Skeletal muscle tissue (tissue), 4 donors: ENCODE data around the gene ABL1. TPM values are rescaled to one million over a fixed set of nuclear protein-coding genes. Genes with fewer than 3 reads are reported as not detected.
"Not testable (repeated sequence)": the region's sequence is repeated elsewhere in the genome, so short reads cannot be mapped to it uniquely, and the experiment has no call there.

Experiments
- H3K27ac ChIP-seq: one replicate; pipeline ENCODE4 v1.7.0; 2013; ENCODE audit warnings: mild to moderate bottlenecking, low read depth, low read length, inconsistent platforms
- H3K27me3 ChIP-seq, 3 donors: one replicate each; pipeline ENCODE4 v1.7.0; 2013; ENCODE audit warnings: low read length in 3 of 3; ENCODE audit not compliant: control insufficient read depth in 3 of 3, insufficient read depth in 3 of 3
- H3K36me3 ChIP-seq, 3 donors: one replicate each; pipeline ENCODE4 v1.7.0; 2013; ENCODE audit warnings: low read length in 3 of 3; ENCODE audit not compliant: control insufficient read depth in 3 of 3, insufficient read depth in 3 of 3
- H3K4me1 ChIP-seq, 3 donors: one replicate each; pipeline ENCODE4 v1.7.0; 2013; ENCODE audit warnings: low read length in 3 of 3, mild to moderate bottlenecking in 3 of 3; ENCODE audit not compliant: control insufficient read depth in 3 of 3, insufficient read depth in 3 of 3
- H3K4me3 ChIP-seq, 3 donors: one replicate each; pipeline ENCODE4 v1.7.0; 2013; ENCODE audit warnings: low read length in 3 of 3
- H3K9ac ChIP-seq, 3 donors: one replicate each; pipeline ENCODE4 v1.7.0; 2013; ENCODE audit warnings: low read length in 3 of 3, mild to moderate bottlenecking in 3 of 3, moderate library complexity in 2 of 3, low read depth in 1 of 3
- H3K9me3 ChIP-seq, 3 donors: one replicate each; pipeline ENCODE4 v1.7.0; 2013; ENCODE audit warnings: low read length in 3 of 3; ENCODE audit not compliant: control insufficient read depth in 3 of 3
- total RNA-seq: library from RNA; depleted of rRNA; stranded (reverse); fragments of >200 nt; gene quantifications from one replicate; pipeline ENCODE4 v1.2.3, GENCODE V29; 2014
- donor health status: Osteomylitis.

The ABL1 gene
- total RNA-seq, result 27.7 TPM

DNA sequence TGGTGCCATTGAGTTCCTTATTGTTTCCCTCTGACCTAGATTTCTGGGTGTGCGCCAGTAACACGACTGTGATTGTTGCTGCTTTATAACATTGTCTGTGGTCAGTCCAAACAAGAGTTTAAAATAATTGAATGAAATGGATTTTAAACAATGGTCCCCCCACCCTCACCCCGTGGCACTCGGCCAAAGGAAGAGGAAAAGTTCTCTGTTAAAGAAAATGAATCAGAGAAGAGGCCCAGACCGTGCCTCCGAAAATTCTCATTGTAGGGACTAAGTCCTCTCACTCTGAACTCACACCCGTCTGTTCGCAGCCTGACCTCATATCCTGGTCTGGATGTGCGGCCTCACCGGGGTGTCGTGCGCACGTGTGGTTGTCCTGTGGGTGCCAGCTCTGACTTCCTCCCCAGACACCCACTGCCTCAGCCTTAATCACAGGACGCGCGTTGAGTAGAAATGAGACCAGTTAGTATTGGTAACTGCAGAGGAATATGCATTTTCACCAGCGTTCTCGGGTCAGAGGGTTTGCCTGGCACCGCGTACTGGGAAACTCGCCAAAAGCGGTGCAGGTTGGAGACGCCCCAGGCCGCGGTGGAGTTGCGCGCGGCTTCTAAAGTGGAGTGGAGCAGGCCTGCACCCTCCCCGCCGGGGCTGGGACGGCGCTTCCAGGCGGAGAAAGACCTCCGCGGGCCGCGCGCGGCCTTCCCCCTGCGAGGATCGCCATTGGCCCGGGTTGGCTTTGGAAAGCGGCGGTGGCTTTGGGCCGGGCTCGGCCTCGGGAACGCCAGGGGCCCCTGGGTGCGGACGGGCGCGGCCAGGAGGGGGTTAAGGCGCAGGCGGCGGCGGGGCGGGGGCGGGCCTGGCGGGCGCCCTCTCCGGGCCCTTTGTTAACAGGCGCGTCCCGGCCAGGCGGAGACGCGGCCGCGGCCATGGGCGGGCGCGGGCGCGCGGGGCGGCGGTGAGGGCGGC, at the start of gene ABL1:
Gene ABL1, plus strand, starts transcription at position 884 of the 966 bp plus-strand sequence. CDS start 193 bp downstream, outside the sequence.
- Histone ChIP-seq H3K4me3 (peak within 1 kb of the TSS; percentile 80 to 85 (median 85)), H3K9me3 (no peaks in the 10 kb centered on the region), H3K36me3 (no peaks in the 10 kb centered on the region), H3K27ac (peak within 1 kb of the TSS; percentile 88), H3K4me1 (peaks cover 33 to 52% (median 43%) of the 10 kb centered on the region in 3 donors), H3K9ac (peak within 1 kb of the TSS; percentile 86 to 89 (median 86)), H3K27me3 (no peaks in the 10 kb centered on the region)

DNA sequence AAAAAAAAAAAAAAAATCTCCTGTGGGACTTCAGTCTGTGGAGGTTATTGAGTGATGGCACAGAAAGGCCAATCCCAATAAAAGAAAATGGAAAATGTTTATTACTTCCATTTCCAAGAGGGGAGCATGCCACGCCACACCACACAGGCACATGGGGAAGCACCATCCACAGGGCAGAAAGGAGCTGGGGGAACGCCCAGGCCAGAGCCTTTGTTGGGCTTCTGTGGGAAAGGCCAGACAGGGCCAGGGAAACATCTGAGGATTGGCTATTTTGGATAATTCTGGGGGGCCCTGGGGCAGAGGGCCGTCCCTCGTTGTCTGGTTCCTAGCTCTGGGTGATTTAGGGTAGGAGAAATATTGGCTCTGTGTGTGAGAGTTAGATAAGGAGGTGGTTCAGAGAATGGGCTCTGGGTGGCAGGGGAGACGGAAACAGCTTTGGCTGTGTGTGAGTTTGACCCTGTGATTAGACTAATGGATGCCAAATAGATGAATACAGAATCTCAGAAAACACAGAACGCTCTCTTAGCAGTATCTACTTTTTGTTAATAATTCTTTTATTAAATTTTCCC, 49.0 kb upstream of the ABL1 start:
- Histone ChIP-seq H3K27me3 (no peaks in the 10 kb centered on the region), H3K9ac (no peak overlapping the region), H3K4me1 (peaks cover 10 to 17% (median 12%) of the 10 kb centered on the region in 3 donors), H3K27ac (no peak overlapping the region), H3K9me3 (peaks cover 0 to 5% (median 0%) of the 10 kb centered on the region in 3 donors), H3K4me3 (no peak overlapping the region), H3K36me3 (no peaks in the 10 kb centered on the region)

GRCh38 chr9:130786526-130786925, 48.5 kb upstream of the ABL1 start:
- no peak overlapping the region for H3K27ac ChIP-seq
- H3K9ac ChIP-seq, result no peak overlapping the region
- peaks cover 0 to 5% (median 0%) of the 10 kb centered on the region in 3 donors for H3K9me3 ChIP-seq
- H3K36me3 ChIP-seq, result no peaks in the 10 kb centered on the region
- H3K27me3 ChIP-seq, result no peaks in the 10 kb centered on the region
- no peak overlapping the region for H3K4me3 ChIP-seq
- H3K4me1 ChIP-seq, result peaks cover 10 to 14% (median 10%) of the 10 kb centered on the region in 3 donors

DNA sequence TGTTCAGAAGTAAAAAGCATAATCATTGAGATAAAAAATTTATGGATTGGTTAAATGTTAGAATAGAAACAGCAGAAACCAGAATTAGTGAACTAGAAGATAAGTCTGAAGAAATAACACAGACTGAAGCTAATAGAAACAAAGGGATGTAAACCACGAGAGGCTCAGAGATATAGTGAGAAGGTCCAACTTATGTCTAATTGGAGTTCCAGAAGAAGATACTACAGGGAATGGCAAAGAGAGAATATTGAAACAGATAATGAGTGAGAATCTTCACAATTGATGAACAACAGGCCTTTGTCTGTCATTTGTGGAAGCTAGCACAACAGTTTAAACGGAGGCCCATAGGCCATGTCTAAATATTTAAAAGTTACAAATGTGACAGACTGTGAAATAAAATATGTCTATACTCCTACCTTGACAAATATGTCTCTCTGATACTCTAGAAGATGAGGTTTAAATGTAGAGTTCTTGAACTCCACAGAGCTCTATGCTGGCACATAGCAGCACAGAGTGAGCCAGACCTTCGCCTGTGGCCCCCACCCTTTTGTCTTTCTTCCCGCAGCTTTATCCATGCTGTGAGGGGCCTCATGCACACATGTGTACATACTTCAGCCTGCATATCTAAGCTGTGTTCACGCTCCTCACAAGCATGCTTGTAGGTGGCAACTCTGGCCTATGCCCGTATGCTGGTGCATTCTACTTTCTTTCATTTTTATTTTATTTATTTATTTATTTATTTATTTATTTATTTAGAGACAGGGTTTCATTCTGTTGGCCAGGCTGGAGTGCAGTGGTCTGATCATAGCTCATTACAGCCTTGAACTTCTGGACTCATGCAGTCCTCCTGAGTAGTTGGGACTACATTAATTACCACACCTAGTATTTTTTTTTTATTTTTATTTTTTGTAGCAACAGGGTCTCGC, 45.0 kb upstream of the ABL1 start:
- no peaks in the 10 kb centered on the region for H3K27me3 ChIP-seq
- H3K36me3 ChIP-seq, result no peaks in the 10 kb centered on the region
- peaks cover 2 to 4% (median 2%) of the 10 kb centered on the region in 3 donors for H3K4me1 ChIP-seq
- peaks cover 0 to 5% (median 0%) of the 10 kb centered on the region in 3 donors for H3K9me3 ChIP-seq
- H3K4me3 ChIP-seq, result no peak overlapping the region
- H3K9ac ChIP-seq, result no peak overlapping the region
- H3K27ac ChIP-seq, result no peak overlapping the region

DNA sequence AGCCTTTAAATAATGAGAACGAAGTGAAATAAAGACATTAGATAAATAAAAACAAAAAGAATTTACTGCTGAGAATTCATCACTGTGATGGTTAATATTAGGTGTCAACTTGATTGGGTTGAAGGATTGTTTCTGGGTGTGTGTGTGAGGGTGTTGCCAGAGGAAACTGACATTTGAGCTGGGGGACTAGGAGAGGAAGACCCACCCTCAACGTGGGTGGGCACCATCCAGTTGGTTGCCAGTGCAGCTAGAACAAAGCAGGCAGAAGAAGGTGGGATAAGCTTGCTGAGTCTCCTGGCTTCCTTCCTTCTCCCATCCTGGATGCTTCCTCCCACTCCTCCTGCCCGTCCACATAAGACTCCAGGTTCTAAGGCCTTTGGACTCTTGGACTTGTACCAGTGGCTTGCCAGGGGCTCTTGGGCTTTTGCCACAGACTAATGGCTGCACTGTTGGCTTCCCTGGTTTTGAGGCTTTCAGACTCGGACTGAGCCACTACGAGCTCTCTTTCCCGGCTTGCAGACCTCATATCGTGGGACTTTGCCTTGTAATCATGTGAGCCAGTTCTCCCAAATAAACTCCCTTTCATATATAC, 43.7 kb upstream of the ABL1 start:
- peaks cover 0 to 3% (median 0%) of the 10 kb centered on the region in 3 donors for H3K4me1 ChIP-seq
- H3K4me3 ChIP-seq, result no peak overlapping the region
- no peaks in the 10 kb centered on the region for H3K36me3 ChIP-seq
- no peak overlapping the region for H3K27ac ChIP-seq
- H3K9me3 ChIP-seq, result peaks cover 0 to 5% (median 0%) of the 10 kb centered on the region in 3 donors
- H3K9ac ChIP-seq, result no peak overlapping the region
- H3K27me3 ChIP-seq, result no peaks in the 10 kb centered on the region

DNA sequence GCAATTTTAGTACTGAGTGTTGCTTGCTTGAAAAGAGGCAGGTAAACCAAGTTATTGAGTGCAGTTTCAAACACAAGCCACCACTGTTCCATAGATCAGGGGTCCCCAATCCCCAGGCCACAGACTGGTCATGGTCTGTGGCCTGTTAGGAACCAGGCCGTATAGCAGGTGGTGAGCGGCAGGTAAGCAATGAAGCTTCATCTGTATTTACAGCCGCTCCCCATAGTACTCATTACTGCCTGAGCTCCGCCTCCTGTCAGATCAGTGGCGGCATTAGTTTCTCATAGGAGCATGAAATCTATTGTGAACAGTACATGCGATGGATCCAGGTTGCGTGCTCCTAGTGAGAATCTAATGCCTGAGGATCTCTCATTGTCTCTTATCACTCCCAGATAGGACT, 41.5 kb upstream of the ABL1 start:
- H3K36me3 ChIP-seq, result no peaks in the 10 kb centered on the region
- H3K4me3 ChIP-seq, result no peak overlapping the region
- H3K27ac ChIP-seq, result no peak overlapping the region
- H3K27me3 ChIP-seq, result no peaks in the 10 kb centered on the region
- H3K9ac ChIP-seq, result no peak overlapping the region
- H3K4me1 ChIP-seq, result peaks cover 0 to 3% (median 0%) of the 10 kb centered on the region in 3 donors
- peaks cover 0 to 5% (median 0%) of the 10 kb centered on the region in 3 donors for H3K9me3 ChIP-seq

DNA sequence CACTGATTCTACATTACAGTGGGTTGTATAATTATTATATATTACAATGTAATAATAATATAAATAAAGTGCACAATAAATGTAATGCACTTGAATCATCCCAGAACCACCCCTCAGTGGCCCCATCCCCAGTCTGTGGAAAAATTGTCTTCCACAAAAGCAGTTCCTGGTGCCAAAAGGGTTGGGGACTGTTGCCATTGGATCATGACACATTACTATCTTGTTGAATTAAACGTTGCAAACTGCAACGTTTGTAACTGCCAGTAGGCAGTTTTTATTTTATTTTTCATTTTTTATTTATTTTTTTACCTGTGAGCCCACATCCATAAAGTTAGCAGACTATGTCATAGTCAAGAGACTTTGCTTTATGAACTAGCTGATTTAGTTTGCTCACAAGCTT, 41.0 kb upstream of the ABL1 start:
- not testable (repeated sequence) for H3K4me1 ChIP-seq, H3K9ac ChIP-seq, H3K27ac ChIP-seq, H3K27me3 ChIP-seq, H3K9me3 ChIP-seq, H3K36me3 ChIP-seq, H3K4me3 ChIP-seq

DNA sequence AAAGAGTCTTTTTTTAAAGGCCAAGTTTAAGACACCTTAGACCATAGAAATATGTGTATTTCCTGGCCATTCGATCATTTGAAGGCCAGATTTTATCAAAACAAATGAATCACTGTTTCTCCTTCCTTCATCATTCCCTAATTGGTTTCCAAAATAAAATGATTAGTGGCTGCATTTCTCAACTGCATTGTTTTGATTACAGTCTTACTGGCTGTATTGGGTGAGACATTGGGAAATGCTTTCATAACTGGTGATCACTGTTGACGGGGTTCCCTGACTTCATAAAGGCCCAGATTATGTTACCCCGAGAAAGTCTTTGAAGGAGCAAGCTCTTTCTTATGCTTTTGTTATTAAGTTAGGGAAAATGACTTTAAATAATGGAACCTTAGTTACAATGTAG, 40.6 kb upstream of the ABL1 start:
- not testable (repeated sequence) for H3K36me3 ChIP-seq, H3K4me3 ChIP-seq, H3K4me1 ChIP-seq, H3K27ac ChIP-seq, H3K9me3 ChIP-seq, H3K27me3 ChIP-seq
- H3K9ac ChIP-seq, result peak overlapping the region in 1 of 3 donors; percentile 16

DNA sequence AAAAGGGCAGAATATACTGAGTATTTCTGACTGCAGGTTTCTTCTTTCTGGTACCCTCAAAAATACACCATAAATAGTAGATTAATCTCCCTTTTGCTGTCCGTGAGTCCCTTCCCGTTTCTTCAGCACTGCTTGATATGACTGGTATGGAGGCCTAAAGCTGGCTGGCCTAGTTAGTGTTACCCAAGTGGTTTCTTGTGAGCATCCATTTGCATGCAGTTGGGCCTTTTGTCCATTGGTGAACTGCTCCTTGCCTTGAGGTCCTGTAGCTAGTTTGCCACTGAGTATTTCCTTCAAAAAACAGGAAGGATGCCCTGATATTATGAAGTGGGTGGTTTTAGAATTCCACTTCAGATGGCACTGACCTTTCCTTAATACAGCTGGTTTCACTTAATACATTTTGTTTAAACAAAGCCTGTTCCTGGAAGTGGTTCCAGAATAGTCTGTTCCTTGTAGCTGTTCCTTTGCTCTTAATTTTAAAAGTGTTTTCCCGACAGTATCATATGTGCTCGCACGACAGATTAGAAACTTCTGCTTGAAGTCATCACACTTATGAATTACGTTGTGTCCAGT, 40.0 kb upstream of the ABL1 start:
- Histone ChIP-seq H3K4me3 (no peak overlapping the region), H3K9me3 (peaks cover 0 to 2% (median 0%) of the 10 kb centered on the region in 3 donors), H3K36me3 (no peaks in the 10 kb centered on the region), H3K9ac (peak overlapping the region in 1 of 3 donors; percentile 7), H3K4me1 (peaks cover 0 to 3% (median 0%) of the 10 kb centered on the region in 3 donors), H3K27me3 (no peaks in the 10 kb centered on the region), H3K27ac (no peak overlapping the region)
